Activated naive CD8-positive, alpha-beta T cell (primary cell): Measurements from ENCODE around the gene NMD3.
A peak's percentile ranks its signal among the peaks of the same experiment; 100 is the strongest.
"Not testable (repeated sequence)": the region's sequence is repeated elsewhere in the genome, so short reads cannot be mapped to it uniquely, and the experiment has no call there.

Source experiments
- H3K27ac Mint-ChIP-seq: one replicate; pipeline ENCODE4 v1.8.0; 2021; ENCODE audit warnings: mixed read lengths
- H3K27me3 Mint-ChIP-seq: one replicate; pipeline ENCODE4 v1.8.0; 2021; ENCODE audit warnings: mixed read lengths
- H3K36me3 Mint-ChIP-seq: one replicate; pipeline ENCODE4 v1.8.0; 2021; ENCODE audit warnings: mixed read lengths
- H3K4me1 Mint-ChIP-seq: one replicate; pipeline ENCODE4 v1.8.0; 2021; ENCODE audit warnings: low read depth, mixed read lengths
- H3K4me3 Mint-ChIP-seq: one replicate; pipeline ENCODE4 v1.8.0; 2021; ENCODE audit warnings: mild to moderate bottlenecking, mixed read lengths
- H3K9me3 Mint-ChIP-seq: one replicate; pipeline ENCODE4 v1.8.0; 2021; ENCODE audit warnings: low read depth, mixed read lengths

Gene NMD3

GRCh38 chr3:161254861-161255260, 33.8 kb downstream of the NMD3 start:
- no peak overlapping the region for H3K4me3 Mint-ChIP-seq
- no peaks in the 10 kb centered on the region for H3K27me3 Mint-ChIP-seq
- H3K9me3 Mint-ChIP-seq: peaks cover under 1% of the 10 kb centered on the region
- peaks cover 38% of the 10 kb centered on the region for H3K36me3 Mint-ChIP-seq
- H3K27ac Mint-ChIP-seq: no peak overlapping the region
- peaks cover 3% of the 10 kb centered on the region for H3K4me1 Mint-ChIP-seq

- Mint-ChIP-seq H3K27me3 (no peaks in the 10 kb centered on the region), H3K4me1 (peaks cover 13% of the 10 kb centered on the region), H3K27ac (peak overlapping the region; percentile 42), H3K4me3 (no peak overlapping the region), H3K9me3 (peaks cover 8% of the 10 kb centered on the region), H3K36me3 (peaks cover 25% of the 10 kb centered on the region)
Measured at GRCh38 chr3:161263057-161263456, 41.9 kb downstream of the NMD3 start.

- Mint-ChIP-seq H3K4me1 (peaks cover 13% of the 10 kb centered on the region), H3K27ac (no peak overlapping the region), H3K9me3 (peaks cover 8% of the 10 kb centered on the region), H3K36me3 (peaks cover 19% of the 10 kb centered on the region), H3K4me3 (no peak overlapping the region), H3K27me3 (no peaks in the 10 kb centered on the region)
Measured at GRCh38 chr3:161264852-161265251, 43.7 kb downstream of the NMD3 start.

- peaks cover 13% of the 10 kb centered on the region for H3K36me3 Mint-ChIP-seq
- H3K4me3 Mint-ChIP-seq: no peak overlapping the region
- H3K27me3 Mint-ChIP-seq: no peaks in the 10 kb centered on the region
- H3K9me3 Mint-ChIP-seq: peaks cover 3% of the 10 kb centered on the region
- peaks cover 13% of the 10 kb centered on the region for H3K4me1 Mint-ChIP-seq
- no peak overlapping the region for H3K27ac Mint-ChIP-seq
Measured at GRCh38 chr3:161265916-161266571, 44.9 kb downstream of the NMD3 start.

- peaks cover 13% of the 10 kb centered on the region for H3K36me3 Mint-ChIP-seq
- no peak overlapping the region for H3K27ac Mint-ChIP-seq
- no peaks in the 10 kb centered on the region for H3K27me3 Mint-ChIP-seq
- peaks cover 12% of the 10 kb centered on the region for H3K4me1 Mint-ChIP-seq
- no peak overlapping the region for H3K4me3 Mint-ChIP-seq
- peaks cover 3% of the 10 kb centered on the region for H3K9me3 Mint-ChIP-seq
Measured at GRCh38 chr3:161266731-161267150, 45.6 kb downstream of the NMD3 start.

GRCh38 chr3:161267646-161268045, 46.5 kb downstream of the NMD3 start:
- H3K27me3 Mint-ChIP-seq: no peaks in the 10 kb centered on the region
- no peak overlapping the region for H3K27ac Mint-ChIP-seq
- peaks cover 3% of the 10 kb centered on the region for H3K9me3 Mint-ChIP-seq
- H3K4me1 Mint-ChIP-seq: peaks cover 4% of the 10 kb centered on the region
- no peak overlapping the region for H3K4me3 Mint-ChIP-seq
- peaks cover 13% of the 10 kb centered on the region for H3K36me3 Mint-ChIP-seq

GRCh38 chr3:161268601-161269000, 47.5 kb downstream of the NMD3 start:
- Mint-ChIP-seq H3K9me3 (peaks cover 3% of the 10 kb centered on the region), H3K4me1 (no peaks in the 10 kb centered on the region)

GRCh38 chr3:161270991-161271390, 49.9 kb downstream of the NMD3 start:
- Mint-ChIP-seq H3K27ac (no peak overlapping the region), H3K36me3 (peaks cover 7% of the 10 kb centered on the region), H3K9me3 (no peaks in the 10 kb centered on the region), H3K4me1 (no peaks in the 10 kb centered on the region), H3K4me3 (no peak overlapping the region), H3K27me3 (no peaks in the 10 kb centered on the region)

More at GRCh38 chr3:161268601-161269000, 47.5 kb downstream of the NMD3 start:
- H3K27me3 Mint-ChIP-seq: no peaks in the 10 kb centered on the region
- peaks cover 12% of the 10 kb centered on the region for H3K36me3 Mint-ChIP-seq
- H3K4me3 Mint-ChIP-seq: no peak overlapping the region
- H3K27ac Mint-ChIP-seq: no peak overlapping the region

- H3K4me3 Mint-ChIP-seq: no peak overlapping the region
- H3K4me1 Mint-ChIP-seq: no peaks in the 10 kb centered on the region
- no peak overlapping the region for H3K27ac Mint-ChIP-seq
- H3K36me3 Mint-ChIP-seq: peaks cover 11% of the 10 kb centered on the region
- no peaks in the 10 kb centered on the region for H3K9me3 Mint-ChIP-seq
- H3K27me3 Mint-ChIP-seq: no peaks in the 10 kb centered on the region
Measured at GRCh38 chr3:161271646-161272045, 50.5 kb downstream of the NMD3 start.

- no peaks in the 10 kb centered on the region for H3K27me3 Mint-ChIP-seq
- H3K36me3 Mint-ChIP-seq: peaks cover 13% of the 10 kb centered on the region
- H3K9me3 Mint-ChIP-seq: peaks cover 3% of the 10 kb centered on the region
- no peak overlapping the region for H3K27ac Mint-ChIP-seq
- H3K4me1 Mint-ChIP-seq: no peaks in the 10 kb centered on the region
- H3K4me3 Mint-ChIP-seq: no peak overlapping the region
Measured at GRCh38 chr3:161272524-161272923, 51.4 kb downstream of the NMD3 start.

GRCh38 chr3:161273589-161274218, 52.6 kb downstream of the NMD3 start:
- Mint-ChIP-seq H3K9me3 (peaks cover 7% of the 10 kb centered on the region), H3K4me1 (no peaks in the 10 kb centered on the region), H3K27me3 (no peaks in the 10 kb centered on the region), H3K36me3 (peaks cover 20% of the 10 kb centered on the region), H3K4me3 (no peak overlapping the region), H3K27ac (no peak overlapping the region)

GRCh38 chr3:161274691-161275298, 53.7 kb downstream of the NMD3 start:
- Mint-ChIP-seq H3K4me1 (no peaks in the 10 kb centered on the region), H3K9me3 (peaks cover 16% of the 10 kb centered on the region), H3K4me3 (no peak overlapping the region), H3K27me3 (no peaks in the 10 kb centered on the region), H3K27ac (no peak overlapping the region), H3K36me3 (peaks cover 23% of the 10 kb centered on the region)

GRCh38 chr3:161275919-161276318, 54.8 kb downstream of the NMD3 start:
- H3K36me3 Mint-ChIP-seq: peaks cover 25% of the 10 kb centered on the region
- no peaks in the 10 kb centered on the region for H3K27me3 Mint-ChIP-seq
- H3K27ac Mint-ChIP-seq: no peak overlapping the region
- H3K9me3 Mint-ChIP-seq: peaks cover 19% of the 10 kb centered on the region
- H3K4me3 Mint-ChIP-seq: no peak overlapping the region
- no peaks in the 10 kb centered on the region for H3K4me1 Mint-ChIP-seq

GRCh38 chr3:161282387-161282786, 61.3 kb downstream of the NMD3 start:
- not testable (repeated sequence) for H3K4me1 Mint-ChIP-seq, H3K27ac Mint-ChIP-seq, H3K4me3 Mint-ChIP-seq, H3K27me3 Mint-ChIP-seq
- H3K36me3 Mint-ChIP-seq: peaks cover 25% of the 10 kb centered on the region
- H3K9me3 Mint-ChIP-seq: peaks cover 43% of the 10 kb centered on the region

- Mint-ChIP-seq H3K36me3 (peaks cover 14% of the 10 kb centered on the region), H3K27ac (no peak overlapping the region), H3K27me3 (no peaks in the 10 kb centered on the region), H3K4me1 (no peaks in the 10 kb centered on the region), H3K9me3 (peaks cover 29% of the 10 kb centered on the region), H3K4me3 (no peak overlapping the region)
Measured at GRCh38 chr3:161284989-161285388, 63.9 kb downstream of the NMD3 start.
